Endothelial cell of umbilical vein (primary cell): ENCODE data around the gene RAMP2. TPM values are rescaled to one million over a fixed set of nuclear protein-coding genes. Genes with fewer than 3 reads are reported as not detected.

Source experiments
- BruUV-seq: library from RNA; stranded (reverse); fragments of 400-500 nt; replicated peaks from 2 replicates; lab custom pipeline; 2021; lab: Mats Ljungman, UMichigan
- CTCF ChIA-PET: fragments of 300-600, 350-600 bp; sonication (Branson Sonifier 250); formaldehyde crosslinking; loops from one replicate; lab custom pipeline; 2021; ENCODE audit warnings: antibody characterized with exemption, inconsistent platforms; lab: Charles Lee
- POLR2A ChIA-PET: fragments of 300-600, 350-600 bp; sonication (Branson Sonifier 250); formaldehyde crosslinking; loops from one replicate; lab custom pipeline; 2021; ENCODE audit warnings: antibody characterized with exemption, inconsistent platforms; lab: Charles Lee
- DNase-seq: peaks from one replicate; pipeline ENCODE4 v3.0.0-alpha.2; 2011; ENCODE audit warnings: low read depth, low spot score
- FAIRE-seq: peaks from 2 replicates; lab custom pipeline; 2011; peaks lifted over from hg19 to GRCh38; lab: Jason Lieb, UNC
- H2AFZ ChIP-seq: 2 replicates; pipeline ENCODE4 v1.6.0; 2012; ENCODE audit warnings: low read depth, low read length, control low read depth, inconsistent platforms
- H3K27ac ChIP-seq: 2 replicates; pipeline ENCODE4 v1.5.1; 2011; ENCODE audit warnings: low read depth, mild to moderate bottlenecking, control low read depth, low read length, moderate library complexity; ENCODE audit not compliant: insufficient read depth
- H3K27me3 ChIP-seq, 2 experiments: 2 replicates each; pipeline versions ENCODE4 v1.6.0 to v1.6.1; 2011; ENCODE audit warnings: low read length in 2 of 2, mixed read lengths in 1 of 2; ENCODE audit not compliant: control insufficient read depth in 2 of 2, insufficient read depth in 2 of 2
- H3K36me3 ChIP-seq, 2 experiments: 2 replicates in 1 of 2; 3 replicates in 1 of 2; pipeline ENCODE4 v1.5.1; 2011; ENCODE audit warnings: low read length in 2 of 2, mild to moderate bottlenecking in 1 of 2, moderate library complexity in 1 of 2; ENCODE audit not compliant: control insufficient read depth in 2 of 2, insufficient read depth in 2 of 2; ENCODE audit errors: extremely low read depth in 1 of 2
- H3K4me1 ChIP-seq: 3 replicates; pipeline ENCODE4 v1.5.1; 2011; ENCODE audit warnings: mild to moderate bottlenecking, low read length; ENCODE audit not compliant: control insufficient read depth, insufficient read depth; ENCODE audit errors: extremely low read depth
- H3K4me2 ChIP-seq: 2 replicates; pipeline ENCODE4 v1.6.1; 2011; ENCODE audit warnings: low read length, control low read depth, mixed read lengths; ENCODE audit not compliant: insufficient read depth
- H3K4me3 ChIP-seq, 3 experiments: fragments of 200-600 bp in 1 of 3; sonication (generic), shearing (Covaris generic) in 1 of 3; replicated peaks in 1 of 3; 2 replicates each; pipeline ENCODE4 v1.5.1; 2011 to 2016; ENCODE audit warnings: control low read depth in 3 of 3, low read length in 3 of 3, mild to moderate bottlenecking in 2 of 3, inconsistent platforms in 1 of 3, low read depth in 1 of 3, moderate library complexity in 1 of 3; ENCODE audit not compliant: insufficient read depth in 1 of 3
- H3K79me2 ChIP-seq: 2 replicates; pipeline ENCODE4 v1.6.0; 2012; ENCODE audit warnings: low read length, inconsistent platforms; ENCODE audit not compliant: control insufficient read depth, insufficient read depth
- H3K9ac ChIP-seq: replicated peaks from 2 replicates; pipeline ENCODE3; 2011; ENCODE audit warnings: low read length, control low read depth; ENCODE audit not compliant: insufficient read depth; ENCODE audit errors: extremely low read depth
- H3K9me1 ChIP-seq: replicated peaks from 3 replicates; pipeline ENCODE4 v1.6.0; 2011; ENCODE audit warnings: mild to moderate bottlenecking, low read length; ENCODE audit not compliant: control insufficient read depth, insufficient read depth; ENCODE audit errors: extremely low read depth
- H3K9me3 ChIP-seq: replicated peaks from 2 replicates; pipeline ENCODE4 v1.5.1; 2012; ENCODE audit warnings: low read length, inconsistent platforms; ENCODE audit not compliant: control insufficient read depth, insufficient read depth
- H4K20me1 ChIP-seq: replicated peaks from 2 replicates; pipeline ENCODE3; 2011; ENCODE audit warnings: mild to moderate bottlenecking, low read length; ENCODE audit not compliant: control insufficient read depth, insufficient read depth; ENCODE audit errors: extremely low read depth
- EZH2 ChIP-seq: IDR thresholded peaks from 2 replicates; pipeline ENCODE4 v1.6.1; 2012; ENCODE audit warnings: borderline replicate concordance, low read depth, mild to moderate bottlenecking, moderate library complexity, low read length, inconsistent platforms; ENCODE audit not compliant: severe bottlenecking
- FOS ChIP-seq: IDR thresholded peaks from 2 replicates; pipeline ENCODE4 v1.6.1; 2011; ENCODE audit warnings: mild to moderate bottlenecking, low read length, moderate library complexity, borderline replicate concordance; ENCODE audit not compliant: insufficient read depth
- GATA2 ChIP-seq: IDR thresholded peaks from 2 replicates; pipeline ENCODE4 v1.7.0; 2011; ENCODE audit warnings: low read depth, mild to moderate bottlenecking, moderate library complexity, mixed read lengths, low read length; ENCODE audit not compliant: insufficient read length, insufficient read depth
- JUN ChIP-seq: IDR thresholded peaks from 2 replicates; pipeline ENCODE4 v1.6.1; 2011; ENCODE audit warnings: borderline replicate concordance, low read depth; ENCODE audit not compliant: insufficient read length, insufficient read depth
- MYC ChIP-seq: IDR thresholded peaks from one replicate; pipeline ENCODE4 v1.6.1; 2011; ENCODE audit warnings: mild to moderate bottlenecking, low read depth, low read length
- POLR2A ChIP-seq: IDR thresholded peaks from 2 replicates; pipeline ENCODE4 v1.6.1; 2012; ENCODE audit warnings: low read depth, mild to moderate bottlenecking, control low read depth, low read length
- POLR2AphosphoS5 ChIP-seq: IDR thresholded peaks from 2 replicates; pipeline ENCODE4 v1.6.1; 2012; ENCODE audit warnings: low read depth, mild to moderate bottlenecking, control low read depth, low read length, moderate library complexity; ENCODE audit not compliant: insufficient read depth
- dilution Hi-C: fragments of 300-500 bp; cut with MboI; formaldehyde crosslinking; loops from one replicate; pipeline ENCODE4 v1.15.0; 2019; ENCODE audit warnings: low sequenced_read_pairs; ENCODE audit not compliant: extremely low pct_ligation_motif_present
- intact Hi-C: fragments of 100-400 bp; cut with micrococcal nuclease; formaldehyde crosslinking; loops from one replicate; pipeline ENCODE4 v1.10.0; 2022
- polyA plus RNA-seq, 4 experiments: library from polyadenylated mRNA; depleted of rRNA in 3 of 4; stranded (reverse) in 3 of 4; unstranded in 1 of 4; fragments of >200 nt; gene quantifications; 2 replicates each; pipeline versions ENCODE4 v1.2.1 to v1.2.3, GENCODE V29; 2011 to 2012; ENCODE audit warnings: missing spikeins in 1 of 4
- total RNA-seq: library from RNA; stranded (reverse); gene quantifications from 2 replicates; pipeline ENCODE4 v1.2.3, GENCODE V29; 2021
- TF ChIP-seq, protein P1 (sequence below): IDR thresholded peaks from 2 replicates; pipeline ENCODE4 v1.6.1; 2011; ENCODE audit not compliant: insufficient read depth, insufficient read length
- TF ChIP-seq, protein P2 (sequence below), 2 donors: IDR thresholded peaks; 1 replicate in 1 of 2; 2 replicates in 1 of 2; pipeline ENCODE4 v1.5.1; 2011; ENCODE audit warnings: low read length in 2 of 2, mild to moderate bottlenecking in 2 of 2, moderate library complexity in 2 of 2, control low read depth in 1 of 2, inconsistent platforms in 1 of 2, low read depth in 1 of 2; ENCODE audit not compliant: insufficient read depth in 1 of 2; ENCODE audit errors: extremely low read depth in 1 of 2

The RAMP2 gene
- total and polyA plus RNA-seq, 2 donors (not counting 3 experiments of a cell fraction or from before 2014, with no cell fraction given) = 106 to 192 TPM

DNA sequence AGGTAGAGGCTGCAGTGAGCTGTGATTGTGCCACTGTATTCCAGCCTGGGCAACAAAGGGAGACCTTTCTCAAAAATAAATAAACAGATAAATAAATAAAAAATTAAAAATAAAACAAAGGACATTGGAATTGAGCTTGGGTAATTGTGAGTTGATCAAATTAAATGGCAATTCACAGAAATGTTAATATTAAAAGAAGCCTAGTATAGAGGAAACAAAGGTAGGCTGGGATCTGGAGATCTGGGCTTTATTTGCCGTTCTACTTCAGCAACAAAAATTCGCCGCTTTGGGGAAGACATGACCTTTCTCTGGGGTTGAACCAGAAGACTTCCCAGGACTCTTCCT, 11.9 kb downstream of the RAMP2 start:
- no peak for DNase-seq
- TF ChIP-seq MYC = no peak
- TF ChIP-seq POLR2AphosphoS5 = no peak
- TF ChIP-seq, protein P1, sequence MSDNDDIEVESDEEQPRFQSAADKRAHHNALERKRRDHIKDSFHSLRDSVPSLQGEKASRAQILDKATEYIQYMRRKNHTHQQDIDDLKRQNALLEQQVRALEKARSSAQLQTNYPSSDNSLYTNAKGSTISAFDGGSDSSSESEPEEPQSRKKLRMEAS = no peak
- no peak for TF ChIP-seq EZH2
- no peak for TF ChIP-seq GATA2
- no peak for TF ChIP-seq POLR2A
- TF ChIP-seq, protein P2, sequence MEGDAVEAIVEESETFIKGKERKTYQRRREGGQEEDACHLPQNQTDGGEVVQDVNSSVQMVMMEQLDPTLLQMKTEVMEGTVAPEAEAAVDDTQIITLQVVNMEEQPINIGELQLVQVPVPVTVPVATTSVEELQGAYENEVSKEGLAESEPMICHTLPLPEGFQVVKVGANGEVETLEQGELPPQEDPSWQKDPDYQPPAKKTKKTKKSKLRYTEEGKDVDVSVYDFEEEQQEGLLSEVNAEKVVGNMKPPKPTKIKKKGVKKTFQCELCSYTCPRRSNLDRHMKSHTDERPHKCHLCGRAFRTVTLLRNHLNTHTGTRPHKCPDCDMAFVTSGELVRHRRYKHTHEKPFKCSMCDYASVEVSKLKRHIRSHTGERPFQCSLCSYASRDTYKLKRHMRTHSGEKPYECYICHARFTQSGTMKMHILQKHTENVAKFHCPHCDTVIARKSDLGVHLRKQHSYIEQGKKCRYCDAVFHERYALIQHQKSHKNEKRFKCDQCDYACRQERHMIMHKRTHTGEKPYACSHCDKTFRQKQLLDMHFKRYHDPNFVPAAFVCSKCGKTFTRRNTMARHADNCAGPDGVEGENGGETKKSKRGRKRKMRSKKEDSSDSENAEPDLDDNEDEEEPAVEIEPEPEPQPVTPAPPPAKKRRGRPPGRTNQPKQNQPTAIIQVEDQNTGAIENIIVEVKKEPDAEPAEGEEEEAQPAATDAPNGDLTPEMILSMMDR (IDR thresholded peaks at IDR 0.05; ENCODE audit: extremely low read depth in 1 of 2, insufficient read depth in 1 of 2, low read depth in 1 of 2, low read length in 2 of 2) = no peak
- no peak for TF ChIP-seq JUN
- TF ChIP-seq FOS = no peak
- no TSS peak for BruUV-seq
- intact Hi-C loops = loop anchor here (1.0 kb wide), 1 partner anchor 10 kb away; no protein-coding TSS in a partner anchor
- peak overlapping the region in 2 of 3 experiments; percentile 68 to 71 for H3K4me3 ChIP-seq
- ChIA-PET POLR2A (interaction anchor here (1.1 to 1.5 kb wide), 3 partner anchors 9 to 12 kb away, joined by 3 to 6 read pairs (median 4); partner anchors contain the start of gene RAMP2), CTCF (interaction anchor here (0.7 to 4.8 kb wide), 11 partner anchors 10 to 225 kb away, joined by 3 to 53 read pairs (median 5); partner anchors contain the start of genes BECN1, CNTD1, COA3 and PSMC3IP)
- H3K79me2 ChIP-seq = no peaks in the 10 kb centered on the region
- no peaks in the 10 kb centered on the region for H3K9me1 ChIP-seq
- dilution Hi-C loops = no loop called here
- H4K20me1 ChIP-seq = no peaks in the 10 kb centered on the region
- no peaks in the 10 kb centered on the region for H3K9me3 ChIP-seq
- peak overlapping the region; percentile 25 for H3K4me2 ChIP-seq
- H2AFZ ChIP-seq = peak overlapping the region; percentile 27
- H3K36me3 ChIP-seq = no peaks in the 10 kb centered on the region
- H3K4me1 ChIP-seq = peaks cover 26% of the 10 kb centered on the region
- no peak for FAIRE-seq
- peak overlapping the region; percentile 67 for H3K9ac ChIP-seq
- no peaks in the 10 kb centered on the region for H3K27me3 ChIP-seq
- peak overlapping the region; percentile 73 for H3K27ac ChIP-seq
